Measurements from ENCODE around the gene TMEM101.

DNA sequence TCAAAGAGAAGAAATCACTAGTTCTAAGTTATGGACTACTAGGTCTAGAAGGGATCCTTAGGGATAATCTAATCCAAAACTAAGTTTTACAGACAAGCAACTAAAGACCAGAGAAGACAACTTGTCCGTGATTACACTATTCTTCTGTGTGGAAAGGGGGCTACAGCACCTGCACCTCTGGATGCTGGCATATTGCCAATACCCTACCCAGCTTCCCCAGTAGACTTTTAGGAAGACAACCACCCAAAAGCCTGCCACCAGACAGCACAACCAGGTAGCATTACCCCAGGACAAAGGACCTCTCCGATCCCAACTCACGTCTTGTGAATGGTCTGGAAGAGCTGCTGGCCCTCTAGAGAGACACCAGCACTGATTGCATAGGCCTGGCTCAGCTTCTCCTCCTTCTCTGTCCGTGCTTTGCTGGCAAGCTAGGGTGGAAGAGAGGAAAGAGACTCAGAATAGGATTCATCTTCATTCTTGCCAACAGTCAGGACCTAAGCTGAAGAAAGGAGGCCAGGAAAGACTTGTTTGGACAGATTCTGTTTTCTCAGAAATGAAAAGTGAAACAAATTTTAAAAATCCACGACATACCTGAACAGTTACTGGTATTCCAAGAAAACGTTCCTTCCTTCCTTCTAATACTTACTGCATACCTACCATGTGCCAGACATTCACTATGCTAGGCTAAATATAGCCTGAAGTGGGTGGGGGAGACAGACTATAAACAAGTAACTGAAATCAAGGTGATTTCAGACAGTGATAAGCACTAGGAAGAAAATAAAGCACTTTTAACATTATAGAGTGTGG is 25.3 kb upstream of the TMEM101 start:
- TF ChIP-seq POLR2A (IDR thresholded peaks at IDR 0.05; ENCODE audit: low read length) (no peak), GATA1 (IDR thresholded peaks at IDR 0.05; ENCODE audit: low read depth, low read length) (no peak)

Data from erythroblast (primary cell).